ENCODE data around the gene FRMD6.

Gene FRMD6

DNA sequence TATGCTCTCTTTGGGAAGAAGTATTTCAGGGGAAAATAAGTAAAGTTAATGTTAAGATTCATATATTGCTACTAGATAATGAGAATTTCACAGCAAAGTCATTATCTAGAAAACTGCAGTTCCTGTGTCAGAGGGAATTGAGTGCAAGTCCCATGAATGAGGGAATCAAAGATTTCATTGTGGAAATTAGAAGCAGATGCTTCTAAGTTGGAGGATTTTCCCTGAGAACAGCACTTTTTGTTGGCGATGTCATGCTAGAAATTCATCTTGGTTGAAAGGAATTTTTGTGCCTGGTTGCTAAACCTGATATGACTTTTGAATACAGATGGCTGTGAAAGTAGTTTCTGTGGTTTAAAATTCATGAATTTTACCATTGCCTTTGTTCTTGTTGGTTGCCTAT lies 25.6 kb downstream of the FRMD6 start:
- TF ChIP-seq, protein P1, sequence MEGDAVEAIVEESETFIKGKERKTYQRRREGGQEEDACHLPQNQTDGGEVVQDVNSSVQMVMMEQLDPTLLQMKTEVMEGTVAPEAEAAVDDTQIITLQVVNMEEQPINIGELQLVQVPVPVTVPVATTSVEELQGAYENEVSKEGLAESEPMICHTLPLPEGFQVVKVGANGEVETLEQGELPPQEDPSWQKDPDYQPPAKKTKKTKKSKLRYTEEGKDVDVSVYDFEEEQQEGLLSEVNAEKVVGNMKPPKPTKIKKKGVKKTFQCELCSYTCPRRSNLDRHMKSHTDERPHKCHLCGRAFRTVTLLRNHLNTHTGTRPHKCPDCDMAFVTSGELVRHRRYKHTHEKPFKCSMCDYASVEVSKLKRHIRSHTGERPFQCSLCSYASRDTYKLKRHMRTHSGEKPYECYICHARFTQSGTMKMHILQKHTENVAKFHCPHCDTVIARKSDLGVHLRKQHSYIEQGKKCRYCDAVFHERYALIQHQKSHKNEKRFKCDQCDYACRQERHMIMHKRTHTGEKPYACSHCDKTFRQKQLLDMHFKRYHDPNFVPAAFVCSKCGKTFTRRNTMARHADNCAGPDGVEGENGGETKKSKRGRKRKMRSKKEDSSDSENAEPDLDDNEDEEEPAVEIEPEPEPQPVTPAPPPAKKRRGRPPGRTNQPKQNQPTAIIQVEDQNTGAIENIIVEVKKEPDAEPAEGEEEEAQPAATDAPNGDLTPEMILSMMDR (IDR thresholded peaks at IDR 0.05; ENCODE audit: borderline replicate concordance, insufficient read depth, low read depth, low read length) = no peak
- H3K4me3 ChIP-seq (ENCODE audit: low read depth, low read length) = no peak overlapping the region

DNA sequence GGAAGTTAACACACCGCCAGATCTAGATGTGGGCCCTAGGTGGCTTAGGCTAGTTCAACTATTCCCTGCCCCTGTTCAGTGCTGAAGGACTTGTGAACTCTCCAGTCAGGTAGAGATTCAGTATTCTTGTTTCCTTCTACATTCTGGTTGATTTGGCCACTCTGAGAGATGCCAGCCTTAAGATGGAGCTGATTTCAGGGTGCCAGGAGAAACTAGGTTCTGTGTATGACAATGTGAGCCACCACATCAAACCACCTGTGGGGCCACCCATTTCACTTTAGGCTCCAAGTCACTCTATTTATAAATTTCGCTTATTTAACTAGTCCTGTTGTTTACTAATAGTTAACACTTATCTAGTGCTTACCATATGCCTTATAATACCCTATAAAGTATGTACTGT lies 26.0 kb downstream of the FRMD6 start:
- TF ChIP-seq, protein P1 (IDR thresholded peaks at IDR 0.05; ENCODE audit: borderline replicate concordance, insufficient read depth, low read depth, low read length) = no peak
- no peak overlapping the region for H3K4me3 ChIP-seq (ENCODE audit: low read depth, low read length)

DNA sequence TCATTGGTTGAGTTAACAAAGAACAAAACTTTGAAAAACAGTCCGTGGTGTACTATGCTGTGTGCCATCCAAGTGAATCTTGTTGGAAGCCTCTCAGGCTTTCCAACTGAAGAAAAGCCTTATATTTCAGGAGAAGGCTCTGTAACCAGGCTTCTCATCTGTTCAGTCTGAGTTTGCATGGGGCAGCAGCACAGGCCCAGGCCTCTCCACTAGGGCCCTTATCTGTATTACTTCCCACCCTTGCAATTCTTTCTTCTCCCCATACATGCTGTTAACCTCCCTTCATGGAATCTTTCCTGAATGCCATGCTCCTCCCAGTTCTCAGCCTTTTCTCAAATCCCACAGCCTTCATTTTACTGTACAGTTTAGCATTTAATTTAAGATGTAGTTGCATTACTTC lies 28.3 kb downstream of the FRMD6 start:
- no peak overlapping the region for H3K4me3 ChIP-seq (ENCODE audit: low read depth, low read length)
- TF ChIP-seq, protein P1 (IDR thresholded peaks at IDR 0.05; ENCODE audit: borderline replicate concordance, insufficient read depth, low read depth, low read length) = no peak

DNA sequence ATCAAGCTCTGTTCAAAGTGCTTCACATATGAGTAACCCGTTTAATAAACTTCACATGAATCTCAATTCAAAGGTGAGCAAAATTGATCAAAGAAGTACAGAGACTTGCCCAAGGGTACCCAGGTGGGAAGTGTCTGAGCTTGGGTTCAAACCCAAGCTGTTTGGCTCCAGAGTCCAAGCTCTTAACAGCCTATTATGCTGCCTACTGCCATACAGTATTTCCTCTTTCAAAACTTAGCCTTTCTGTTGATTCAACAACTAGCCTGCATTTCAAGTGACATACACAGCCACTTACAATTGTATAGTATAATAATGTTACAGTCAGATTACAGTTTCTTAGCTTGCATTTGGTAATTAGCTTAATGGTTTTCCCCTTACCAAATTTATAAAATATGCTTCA lies 29.7 kb downstream of the FRMD6 start:
- no peak overlapping the region for H3K4me3 ChIP-seq (ENCODE audit: low read depth, low read length)
- TF ChIP-seq, protein P1 (IDR thresholded peaks at IDR 0.05; ENCODE audit: borderline replicate concordance, insufficient read depth, low read depth, low read length) = no peak

DNA sequence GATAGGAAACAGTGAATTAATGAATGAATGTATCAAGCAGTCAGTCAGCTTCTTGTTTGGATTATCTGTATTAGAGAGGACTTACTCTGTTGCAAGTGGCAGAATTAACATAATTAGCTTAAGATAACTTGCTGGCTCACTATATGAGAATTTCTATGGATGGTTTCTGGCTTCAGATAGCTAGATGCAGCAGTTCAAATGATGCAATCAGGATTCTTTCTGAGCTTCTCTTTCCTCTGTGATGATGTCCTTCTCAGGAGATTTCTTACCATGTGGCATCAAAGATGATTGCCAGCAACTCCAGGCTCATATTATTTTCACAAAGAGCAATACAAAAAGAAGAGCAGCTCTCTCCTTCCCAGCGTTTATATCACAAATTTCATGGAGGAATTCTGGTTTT lies 30.7 kb downstream of the FRMD6 start:
- TF ChIP-seq, protein P1 (IDR thresholded peaks at IDR 0.05; ENCODE audit: borderline replicate concordance, insufficient read depth, low read depth, low read length) = no peak

DNA sequence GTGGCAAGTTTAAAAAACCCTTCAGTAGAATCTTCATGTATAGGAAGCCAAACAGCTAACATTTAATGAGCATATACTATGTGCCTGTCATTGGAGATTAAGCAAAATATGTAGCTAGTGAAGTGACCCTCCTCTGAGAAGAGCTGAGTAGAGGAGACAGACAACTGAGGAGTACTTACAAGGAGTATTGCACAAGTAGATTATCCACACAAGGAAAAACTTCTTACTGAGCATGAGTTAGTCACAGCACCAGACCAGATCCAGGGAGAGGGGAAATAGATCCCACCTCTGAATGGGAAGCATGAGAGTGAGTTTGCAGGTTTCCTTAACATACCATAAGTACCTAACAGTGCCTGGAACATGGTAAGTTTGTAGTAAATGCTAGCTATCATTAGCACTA lies 33.0 kb downstream of the FRMD6 start:
- TF ChIP-seq, protein P1 (IDR thresholded peaks at IDR 0.05; ENCODE audit: borderline replicate concordance, insufficient read depth, low read depth, low read length) = no peak
- no peak overlapping the region for H3K4me3 ChIP-seq (ENCODE audit: low read depth, low read length)

More for the DNA sequence above, 30.7 kb downstream of the FRMD6 start:
- H3K4me3 ChIP-seq (ENCODE audit: low read depth, low read length) = no peak overlapping the region

DNA sequence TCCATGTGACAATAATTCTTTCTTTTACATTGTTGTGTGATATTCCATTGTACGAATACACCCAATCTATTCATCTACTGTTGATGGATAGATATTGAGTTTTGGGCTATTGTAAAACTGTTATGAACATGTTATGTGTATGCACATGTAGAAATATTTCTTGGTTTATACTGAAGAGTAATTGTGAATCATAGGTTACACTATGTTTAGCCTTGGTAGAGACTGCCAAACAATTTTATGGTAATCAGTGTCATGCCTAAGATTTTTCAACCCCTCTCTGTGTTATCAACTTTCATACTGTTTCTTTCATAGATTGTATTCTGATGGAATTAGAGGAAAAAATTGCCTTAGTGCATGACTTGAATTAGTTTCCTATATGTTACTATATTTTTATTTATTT lies 39.5 kb downstream of the FRMD6 start:
- TF ChIP-seq, protein P1 (IDR thresholded peaks at IDR 0.05; ENCODE audit: borderline replicate concordance, insufficient read depth, low read depth, low read length) = no peak
- H3K4me3 ChIP-seq (ENCODE audit: low read depth, low read length) = no peak overlapping the region

Measured in GM12875 (cell line).